GM11168 (cell line): ENCODE results near the gene ESYT1.
"Not testable (repeated sequence)": the region's sequence is repeated elsewhere in the genome, so short reads cannot be mapped to it uniquely, and the experiment has no call there.

ENCODE experiments used
- in situ Hi-C: fragments of 300-500 bp; cut with MboI; formaldehyde crosslinking; loops from one replicate; pipeline ENCODE4 v1.12.0; 2022; ENCODE audit warnings: low sequenced_read_pairs; ENCODE audit not compliant: unreplicated experiment

Gene ESYT1

DNA sequence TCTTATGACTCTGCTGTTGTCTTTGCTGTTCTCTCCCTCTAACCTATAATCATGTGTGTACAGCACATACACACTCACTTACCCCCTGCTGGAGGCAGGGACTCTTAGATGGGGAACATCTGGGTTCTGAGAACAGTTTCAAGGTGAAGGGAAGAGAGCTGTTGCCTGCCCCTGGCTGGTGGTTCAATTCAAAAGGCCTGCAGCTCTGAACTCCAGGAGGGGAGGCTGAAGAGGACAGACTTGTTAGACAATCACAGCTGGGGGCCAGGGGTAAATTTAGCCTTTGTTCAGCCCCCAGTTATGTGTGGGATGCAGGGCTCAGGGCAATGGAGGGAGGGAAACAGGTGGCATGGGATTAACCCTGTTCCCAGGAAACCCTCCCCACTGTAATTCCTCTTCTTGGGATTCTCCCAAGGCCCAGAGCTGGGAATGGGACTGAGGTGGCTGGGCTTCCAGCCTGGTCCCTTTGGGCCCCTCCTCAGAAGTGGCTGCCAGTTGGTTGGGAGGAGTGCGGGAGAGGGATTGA, 26.2 kb downstream of the ESYT1 start:
- in situ Hi-C loops, result no loop called here

DNA sequence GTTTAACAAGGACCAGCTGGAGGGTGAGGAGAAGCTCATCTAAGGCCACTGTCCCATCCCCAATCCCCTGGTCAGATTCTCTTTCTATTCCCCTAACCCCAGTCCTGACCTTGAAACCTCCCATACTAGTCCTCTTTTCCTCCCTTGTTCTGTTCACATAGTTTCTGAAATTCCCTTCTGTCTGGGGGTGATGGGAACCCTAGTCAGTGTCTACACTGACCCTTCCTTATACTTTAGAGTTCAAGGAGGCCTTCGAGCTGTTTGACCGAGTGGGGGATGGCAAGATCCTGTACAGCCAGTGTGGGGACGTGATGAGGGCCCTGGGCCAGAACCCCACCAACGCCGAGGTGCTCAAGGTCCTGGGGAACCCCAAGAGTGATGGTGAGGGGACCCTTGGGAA, 26.8 kb downstream of the ESYT1 start:
- in situ Hi-C loops, result no loop called here

DNA sequence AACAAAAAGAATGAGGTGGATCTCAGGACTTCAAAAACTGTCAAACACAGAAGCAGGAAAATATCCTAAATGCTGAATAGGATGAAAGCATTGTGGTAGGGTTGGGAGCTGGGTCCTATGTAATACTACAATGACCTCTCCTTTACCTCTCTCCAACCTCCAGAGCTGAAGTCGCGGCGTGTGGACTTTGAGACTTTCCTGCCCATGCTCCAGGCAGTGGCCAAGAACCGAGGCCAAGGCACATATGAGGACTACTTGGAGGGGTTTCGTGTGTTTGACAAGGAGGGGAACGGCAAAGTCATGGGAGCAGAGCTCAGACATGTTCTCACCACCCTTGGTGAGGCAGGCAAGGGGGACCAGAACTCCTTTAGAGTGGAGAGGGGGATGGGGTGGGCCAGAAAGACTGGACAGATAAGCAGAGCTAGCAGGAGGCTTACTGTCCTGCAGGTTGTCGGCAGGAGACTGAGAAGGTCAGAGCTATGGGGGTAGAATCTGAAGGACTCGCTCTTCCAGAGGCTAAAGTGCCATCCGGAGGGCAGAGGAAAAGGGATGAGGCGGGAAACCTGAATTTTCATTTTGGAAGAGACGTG, 27.3 kb downstream of the ESYT1 start:
- in situ Hi-C loops, result no loop called here

DNA sequence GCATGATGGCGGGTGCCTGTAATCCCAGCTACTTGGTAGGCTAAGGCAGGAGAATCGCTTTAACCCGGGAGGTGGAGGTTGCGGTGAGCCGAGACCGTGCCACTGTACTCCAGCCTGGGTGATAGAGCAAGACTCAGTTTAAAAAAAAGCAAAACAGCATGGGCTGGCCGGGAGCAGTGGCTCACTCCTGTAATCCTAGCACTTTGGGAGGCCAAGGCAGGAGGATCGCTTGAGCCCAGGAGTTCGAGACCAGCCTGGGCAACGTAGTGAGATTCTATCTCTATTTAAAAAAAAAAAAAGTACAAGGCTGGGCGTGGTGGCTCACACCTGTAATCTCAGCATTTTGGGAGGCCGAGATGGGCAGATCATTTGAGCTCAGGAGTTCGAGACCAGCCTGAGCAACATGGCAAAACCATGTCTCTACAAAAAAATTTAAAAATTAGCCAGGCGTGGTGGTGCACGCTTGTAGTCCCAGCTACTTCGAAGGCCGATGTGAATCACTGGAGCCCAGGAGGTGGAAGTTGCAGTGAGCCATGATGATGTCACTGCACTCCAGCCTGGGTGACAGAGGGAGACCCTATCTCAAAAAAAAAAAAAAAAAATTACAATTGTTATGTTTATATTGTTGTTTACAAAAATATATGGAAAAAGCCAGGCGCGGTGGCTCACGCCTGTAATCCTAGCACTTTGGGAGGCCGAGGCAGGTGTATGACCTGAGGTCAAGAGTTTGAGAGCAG, 28.6 kb downstream of the ESYT1 start:
- in situ Hi-C loops, result not testable (repeated sequence)

DNA sequence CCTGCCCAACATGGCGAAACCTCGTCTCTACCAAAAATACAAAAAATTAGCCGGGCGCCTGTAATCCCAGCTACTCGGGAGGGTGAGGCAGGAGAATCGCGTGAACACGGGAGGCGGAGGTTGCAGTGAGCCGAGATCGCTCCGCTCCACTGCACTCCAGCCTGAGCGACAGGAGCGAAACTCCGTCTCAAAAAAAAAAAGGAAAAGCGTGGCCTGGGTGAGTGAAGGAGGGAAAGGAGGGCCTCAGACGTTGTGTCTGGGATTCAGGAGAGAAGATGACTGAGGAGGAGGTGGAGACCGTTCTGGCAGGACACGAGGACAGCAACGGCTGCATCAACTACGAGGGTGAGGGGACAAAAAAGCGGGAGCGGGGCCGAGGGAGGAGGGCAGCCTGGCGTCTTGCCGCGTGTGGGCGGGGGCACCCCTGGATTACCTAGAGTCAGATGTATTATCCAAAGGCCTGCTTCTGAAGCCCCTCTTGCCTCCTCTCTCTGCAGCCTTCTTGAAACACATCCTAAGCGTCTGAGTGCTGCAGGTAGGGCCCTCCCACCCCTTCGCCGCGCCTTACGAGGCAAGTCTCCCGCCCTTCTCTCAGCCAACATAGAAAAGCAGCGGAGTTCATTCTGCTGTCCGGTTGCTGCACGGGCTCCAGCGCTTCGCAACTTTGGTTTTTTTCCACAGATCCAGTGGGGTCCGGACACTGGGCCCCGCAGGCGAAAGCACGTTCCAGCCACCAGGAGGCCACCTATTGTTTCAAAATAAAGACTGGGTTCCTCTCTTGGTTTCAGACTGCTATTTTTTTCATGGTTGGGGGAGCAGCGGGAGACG, 29.3 kb downstream of the ESYT1 start:
- in situ Hi-C loops, result no loop called here

DNA sequence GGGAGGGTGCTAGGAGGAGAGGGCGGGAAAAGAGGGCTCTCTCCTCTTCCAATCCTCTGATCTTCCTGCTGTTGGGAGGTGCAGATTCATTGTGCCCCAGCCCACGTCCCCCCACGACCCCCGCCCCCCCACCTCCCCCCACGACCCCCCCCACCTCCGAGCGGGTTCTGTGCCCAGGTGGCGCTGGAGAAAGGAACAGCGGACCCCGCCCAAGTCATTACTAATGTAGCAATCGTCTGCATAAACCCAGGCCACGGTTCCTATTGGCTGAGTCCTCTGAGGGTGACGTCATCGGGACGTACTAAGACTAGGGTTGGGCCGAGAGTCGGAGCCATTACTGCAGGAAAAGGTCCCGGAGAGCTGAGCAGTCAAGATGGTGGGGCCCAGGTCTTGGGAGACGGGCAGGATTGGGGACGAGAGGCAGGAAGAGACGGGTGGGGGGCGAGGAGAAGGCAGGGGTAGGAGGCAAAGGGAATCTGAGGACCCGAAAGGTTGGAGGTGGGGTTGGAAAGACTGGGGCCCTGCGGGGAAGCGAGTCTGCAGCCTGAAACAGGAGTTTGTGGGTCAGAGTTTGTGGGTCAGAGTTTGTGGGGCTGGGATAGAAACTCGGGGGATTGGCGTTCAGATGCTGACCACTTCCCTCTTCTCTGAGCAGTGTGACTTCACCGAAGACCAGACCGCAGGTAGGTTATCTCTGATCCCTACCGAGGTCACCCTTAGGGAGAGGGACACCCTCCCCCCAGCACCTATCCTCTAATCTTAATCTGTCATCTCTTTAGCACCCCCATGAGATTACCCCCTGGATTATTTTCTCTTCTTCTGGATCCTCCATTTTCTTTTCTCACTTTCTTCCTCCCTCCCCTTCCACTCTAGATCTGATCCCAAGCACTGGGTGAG, 30.2 kb downstream of the ESYT1 start, which contains the start of gene MYL6:
TSS of gene MYL6 (plus strand) at position 331 of the 897 bp plus-strand sequence. CDS start at position 374, 43 bp downstream.
- in situ Hi-C loops, result no loop called here

DNA sequence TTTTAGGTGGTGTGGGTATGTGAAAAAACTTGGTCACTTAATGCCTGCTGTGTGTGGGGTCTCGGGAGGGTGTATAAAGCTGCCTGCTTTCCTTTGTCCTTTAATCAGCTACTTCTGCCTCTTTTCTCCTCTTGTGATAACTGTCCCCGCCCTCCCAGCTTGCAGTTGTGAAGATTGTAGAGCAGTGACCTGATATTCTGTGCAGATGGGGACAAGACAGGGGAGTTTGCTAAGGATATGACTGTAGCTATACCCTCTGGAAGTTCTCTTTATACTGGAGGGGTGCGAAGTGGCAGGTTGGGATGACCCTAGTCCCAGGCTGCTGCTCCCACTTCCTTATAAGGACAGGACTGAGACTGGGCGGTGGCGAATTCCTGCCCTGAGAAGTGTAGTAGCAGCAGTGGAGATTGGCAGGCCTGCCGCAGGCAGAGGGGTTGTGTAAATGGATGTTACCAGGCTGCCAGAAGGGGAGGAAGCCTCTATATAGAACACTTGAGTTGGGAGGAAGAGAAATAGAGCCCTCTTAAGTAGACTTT, 30.9 kb downstream of the ESYT1 start:
- in situ Hi-C loops, result no loop called here

DNA sequence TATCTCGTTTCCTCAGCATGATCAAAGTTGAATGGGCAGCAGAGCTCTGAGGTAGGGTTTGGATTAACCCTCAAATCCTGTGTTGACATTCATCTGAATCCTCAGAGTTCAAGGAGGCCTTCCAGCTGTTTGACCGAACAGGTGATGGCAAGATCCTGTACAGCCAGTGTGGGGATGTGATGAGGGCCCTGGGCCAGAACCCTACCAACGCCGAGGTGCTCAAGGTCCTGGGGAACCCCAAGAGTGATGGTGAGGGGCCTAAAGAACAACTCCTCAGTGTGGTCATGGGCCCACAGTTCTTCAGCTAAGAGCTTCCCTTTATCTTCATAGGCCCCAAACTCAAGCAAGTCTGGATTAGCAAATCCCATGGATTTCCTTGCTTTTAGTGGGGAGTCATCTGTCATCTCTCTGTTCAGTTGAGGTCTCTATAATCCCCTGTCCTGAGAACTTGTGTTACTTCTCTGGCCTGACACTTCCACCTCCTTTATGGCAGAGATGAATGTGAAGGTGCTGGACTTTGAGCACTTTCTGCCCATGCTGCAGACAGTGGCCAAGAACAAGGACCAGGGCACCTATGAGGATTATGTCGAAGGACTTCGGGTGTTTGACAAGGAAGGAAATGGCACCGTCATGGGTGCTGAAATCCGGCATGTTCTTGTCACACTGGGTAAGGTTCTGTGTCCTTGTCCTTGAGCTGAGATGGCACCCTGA, 31.6 kb downstream of the ESYT1 start:
- in situ Hi-C loops, result no loop called here

DNA sequence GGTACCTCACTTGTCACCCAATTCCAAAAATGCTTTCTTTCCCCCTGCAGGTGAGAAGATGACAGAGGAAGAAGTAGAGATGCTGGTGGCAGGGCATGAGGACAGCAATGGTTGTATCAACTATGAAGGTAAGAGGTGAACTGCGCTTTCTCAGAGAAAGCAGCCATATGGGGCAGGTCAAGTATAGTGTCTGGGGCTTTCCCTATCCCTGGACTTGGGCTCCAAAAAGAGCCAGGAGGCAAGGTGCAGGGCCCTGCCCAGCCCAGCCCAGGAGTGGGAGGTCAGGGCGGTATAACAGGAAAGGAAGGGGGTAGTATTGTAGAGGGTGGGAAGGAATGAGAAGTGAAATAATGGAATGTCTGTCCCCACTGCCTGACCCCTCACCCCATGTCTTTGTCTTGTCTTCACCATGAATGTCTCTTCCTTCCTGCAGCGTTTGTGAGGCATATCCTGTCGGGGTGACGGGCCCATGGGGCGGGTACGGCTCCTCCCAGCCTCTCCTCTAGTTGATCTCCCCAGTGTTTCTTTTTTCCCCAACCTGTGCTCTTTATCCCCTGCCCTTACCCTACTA, 32.2 kb downstream of the ESYT1 start:
- in situ Hi-C loops, result no loop called here

DNA sequence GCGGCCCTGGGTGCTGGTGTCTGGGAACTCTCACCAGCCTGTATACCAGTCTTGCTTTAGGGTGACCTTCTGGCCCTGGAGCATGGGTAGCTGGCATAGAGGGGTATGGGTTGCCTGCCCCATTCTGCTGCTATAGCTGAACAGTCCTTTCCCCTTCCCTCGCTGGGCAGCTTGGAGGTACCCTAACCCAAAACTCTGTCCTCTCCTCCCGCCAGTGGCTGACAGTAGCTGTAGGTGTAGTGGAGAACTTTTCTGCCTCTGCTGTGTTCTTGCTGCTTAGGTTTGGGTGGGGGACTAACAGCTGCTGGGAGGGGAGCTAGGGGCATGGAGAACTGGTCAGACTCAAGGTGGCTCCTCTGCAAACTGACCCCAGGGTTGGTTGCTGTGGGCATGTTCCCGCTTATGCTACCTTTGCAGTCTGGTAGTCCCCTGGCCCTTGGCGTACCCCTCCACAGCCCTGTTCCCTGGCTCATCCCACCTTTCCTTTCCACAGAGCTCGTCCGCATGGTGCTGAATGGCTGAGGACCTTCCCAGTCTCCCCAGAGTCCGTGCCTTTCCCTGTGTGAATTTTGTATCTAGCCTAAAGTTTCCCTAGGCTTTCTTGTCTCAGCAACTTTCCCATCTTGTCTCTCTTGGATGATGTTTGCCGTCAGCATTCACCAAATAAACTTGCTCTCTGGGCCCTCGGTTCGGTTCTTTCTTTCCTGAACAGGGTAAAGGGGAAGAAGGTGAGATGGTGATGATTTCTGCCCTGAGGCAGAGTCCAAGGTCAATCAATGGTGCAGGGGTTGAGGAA, 33.0 kb downstream of the ESYT1 start:
- in situ Hi-C loops, result no loop called here

DNA sequence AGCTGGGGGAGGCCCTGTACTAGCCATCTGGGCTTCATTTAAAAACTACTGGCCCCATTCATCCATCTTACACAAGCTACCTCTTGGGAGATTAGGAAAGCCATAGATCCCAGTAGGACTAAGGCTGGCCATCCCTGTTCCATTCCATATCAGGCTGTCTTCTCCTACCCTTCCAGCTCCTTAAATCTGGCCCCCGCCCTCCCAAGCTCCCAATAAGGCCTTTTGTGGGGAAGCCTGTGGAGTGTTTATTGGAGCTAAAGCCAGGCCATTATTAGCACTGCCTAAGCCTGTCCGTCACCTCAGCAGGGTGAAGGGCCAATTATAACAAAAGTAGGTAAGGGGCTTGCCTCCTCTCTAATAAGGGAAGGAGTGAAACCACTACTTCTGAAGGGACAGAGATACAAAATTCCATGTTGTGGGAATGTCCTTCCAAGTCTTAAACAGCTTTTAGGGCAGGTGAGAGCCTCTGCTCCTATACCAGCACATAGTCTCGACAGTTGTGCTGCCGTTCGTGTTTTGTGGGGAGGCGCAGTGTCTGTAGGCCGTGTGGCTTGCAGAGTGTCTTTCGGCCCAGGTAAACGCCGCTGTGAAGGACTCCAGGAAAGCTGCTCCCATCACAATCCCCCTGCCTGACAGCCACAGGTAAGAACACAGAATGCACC, 33.8 kb downstream of the ESYT1 start:
- in situ Hi-C loops, result no loop called here

DNA sequence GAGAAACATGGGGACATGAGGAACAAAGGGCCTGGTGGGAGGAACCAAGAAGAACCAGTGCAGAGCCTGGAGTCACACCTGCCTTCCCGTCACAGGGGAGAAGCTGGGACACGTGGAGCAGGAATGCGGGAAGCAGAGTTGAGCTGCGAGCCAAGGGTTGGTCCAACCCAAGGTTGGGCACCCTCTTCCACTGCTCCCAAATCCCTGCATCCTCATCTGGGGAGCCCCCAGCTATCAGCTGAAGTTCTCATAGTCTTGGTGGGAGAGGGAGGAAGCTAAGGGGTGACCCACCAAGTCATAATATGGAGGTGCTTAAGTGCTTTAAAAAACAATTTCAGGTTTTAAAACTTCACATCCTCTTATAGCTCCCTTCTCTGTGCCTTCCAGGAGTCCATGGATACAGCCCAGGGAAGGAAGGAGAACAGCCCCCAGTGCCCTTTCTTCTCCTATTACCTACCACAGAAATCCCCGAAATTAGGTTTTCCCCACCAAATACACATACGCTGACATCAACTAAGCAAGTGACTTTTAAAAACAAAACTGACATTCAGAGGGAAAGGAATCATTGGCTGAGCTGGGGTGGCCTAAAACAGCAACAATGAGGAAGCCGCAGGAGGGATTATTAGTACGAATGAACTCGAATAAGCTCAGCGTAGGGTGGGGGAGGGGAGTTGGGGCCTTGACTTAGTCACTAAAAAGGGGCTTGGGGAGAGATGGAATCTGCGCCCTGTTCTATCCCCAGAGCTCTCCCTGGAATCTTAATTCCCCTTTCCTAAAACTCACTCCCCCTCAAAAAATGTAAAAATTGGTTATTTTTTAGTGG, 34.6 kb downstream of the ESYT1 start:
- in situ Hi-C loops, result no loop called here

DNA sequence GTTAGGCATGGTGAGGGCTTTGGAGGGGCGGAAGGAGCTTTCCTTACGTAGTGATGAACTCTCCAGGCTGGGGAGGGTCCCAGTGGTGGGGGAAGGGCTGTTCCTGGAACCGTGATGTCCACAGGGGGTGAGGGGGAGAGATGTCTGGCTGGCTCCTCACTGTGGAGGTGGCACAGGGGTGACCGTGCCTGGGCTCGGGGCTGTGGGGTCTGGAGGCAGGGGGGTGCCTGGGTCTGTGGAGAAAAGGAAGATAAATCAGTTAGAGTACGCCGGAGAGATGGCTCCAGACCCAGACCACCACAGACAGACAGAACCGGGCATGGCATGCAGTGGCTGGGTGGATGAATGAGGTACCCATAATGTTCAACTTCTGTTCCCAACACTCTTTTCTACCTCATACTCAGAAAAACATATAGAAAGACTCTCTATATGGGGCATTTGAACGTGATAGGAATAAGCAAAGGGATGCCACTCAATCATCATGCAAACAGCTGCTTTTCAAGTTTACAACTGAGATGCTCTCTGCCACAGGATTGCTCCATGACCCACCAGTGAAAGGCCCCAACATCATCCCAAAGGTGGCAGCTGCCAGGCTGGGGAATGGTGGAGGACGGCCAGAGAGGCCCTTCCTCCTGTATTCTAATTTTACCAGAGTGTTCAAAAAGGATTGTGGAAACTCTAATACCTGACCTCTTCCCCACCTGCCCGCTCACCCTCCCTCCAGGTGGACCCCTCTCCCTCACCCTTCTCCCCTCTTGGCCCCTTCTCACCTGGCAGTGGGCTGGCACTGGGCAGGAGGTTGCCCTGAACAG, 35.7 kb downstream of the ESYT1 start:
- in situ Hi-C loops, result no loop called here

DNA sequence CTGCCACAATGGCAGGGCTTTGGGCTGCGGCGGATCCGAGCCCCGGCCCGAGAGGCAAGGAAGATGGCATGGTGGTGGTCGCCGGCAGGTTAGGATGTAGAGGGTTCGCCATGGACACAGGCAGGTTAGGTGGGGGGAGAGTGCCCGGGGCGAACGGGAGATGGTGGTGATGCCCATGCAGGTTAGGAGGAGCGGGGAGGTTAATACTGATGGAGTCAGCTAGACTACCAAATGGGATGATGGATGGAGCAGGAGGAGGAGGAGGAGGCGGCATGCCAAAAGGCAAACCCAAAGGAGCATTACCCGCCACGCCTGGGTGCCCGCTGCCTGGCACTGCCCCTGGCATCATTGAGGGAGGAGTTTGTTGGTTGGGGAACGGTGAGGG, 36.3 kb downstream of the ESYT1 start:
- in situ Hi-C loops, result no loop called here

DNA sequence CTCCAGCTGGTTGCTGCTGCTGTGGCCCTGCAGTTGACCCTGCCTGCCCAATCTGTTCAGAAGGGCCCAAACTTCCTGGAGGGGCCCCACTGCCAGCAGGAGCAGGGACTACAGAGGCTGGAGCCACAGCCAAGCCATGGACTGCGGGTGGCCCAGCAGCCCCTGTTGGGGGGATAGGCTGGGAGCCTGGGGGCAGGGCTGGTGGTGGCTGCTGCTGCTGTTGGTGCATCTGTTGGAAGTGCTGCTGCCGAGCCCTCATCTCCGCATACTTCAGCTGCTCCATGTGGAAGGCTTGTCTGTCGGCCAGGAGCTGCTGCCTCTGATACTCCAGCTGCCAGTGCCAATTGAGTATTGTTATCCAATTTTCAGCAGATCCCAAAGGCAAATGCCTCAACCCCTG, 37.3 kb downstream of the ESYT1 start:
- in situ Hi-C loops, result no loop called here

DNA sequence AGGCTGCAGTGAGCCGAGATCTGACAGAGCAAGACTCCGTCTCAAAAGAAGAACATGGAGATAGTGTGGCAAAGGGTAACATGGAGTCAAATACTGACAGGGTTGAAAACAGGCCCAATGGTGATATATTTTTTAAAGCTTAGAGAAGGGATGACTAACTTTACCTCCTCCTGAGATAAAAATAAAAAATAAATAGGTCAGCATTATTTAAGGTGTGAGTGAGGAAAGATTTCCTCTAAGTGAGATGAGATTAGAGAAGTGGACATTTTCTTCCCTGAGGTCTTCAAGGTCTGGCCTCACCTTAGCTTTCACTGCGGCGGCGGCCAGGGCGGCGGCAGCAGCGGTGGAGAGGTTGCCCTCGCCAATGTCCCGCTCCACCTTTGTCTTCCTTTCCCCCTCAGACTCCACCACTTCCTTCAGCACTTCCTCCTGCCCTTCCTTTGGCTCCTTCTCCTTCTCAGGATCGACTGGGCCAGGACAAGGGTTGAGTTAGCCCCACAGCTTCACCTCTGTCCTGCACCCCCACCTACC, 41.2 kb downstream of the ESYT1 start:
- in situ Hi-C loops, result no loop called here
